Measurements from ENCODE around the gene RPL11. TPM values are rescaled to one million over a fixed set of nuclear protein-coding genes. Genes with fewer than 3 reads are reported as not detected.

The RPL11 gene
- polyA plus RNA-seq, 6 donors from 2014 or later, result 1,123 to 1,541 (median 1,429) TPM

- DNase-seq (no peak), ATAC-seq (ENCODE audit: low read depth in 2 of 2) (no peak)
- H3K4me3 Mint-ChIP-seq, result peak overlapping the region in 4 of 8 donors; percentile 29 to 96 (median 78)
- H3K36me3 Mint-ChIP-seq, result peaks cover 30 to 33% of the 10 kb centered on the region in 2 donors
- H3K27ac Mint-ChIP-seq, result peak overlapping the region in 4 of 6 donors; percentile 8 to 89 (median 52)
- H3K9me3 Mint-ChIP-seq, result no peaks in the 10 kb centered on the region
- H3K27me3 Mint-ChIP-seq, result no peaks in the 10 kb centered on the region
- H3K4me1 Mint-ChIP-seq, result peaks cover 37 to 70% (median 57%) of the 10 kb centered on the region in 3 donors
Measured at GRCh38 chr1:23694371-23694770, 2.8 kb downstream of the RPL11 start.

GRCh38 chr1:23695667-23696066 lies 4.1 kb downstream of the RPL11 start:
- peaks cover 37 to 38% of the 10 kb centered on the region in 2 donors for H3K36me3 Mint-ChIP-seq
- peak overlapping the region in 1 of 8 donors; percentile 41 for H3K4me3 Mint-ChIP-seq
- H3K27me3 Mint-ChIP-seq, result no peaks in the 10 kb centered on the region
- H3K27ac Mint-ChIP-seq, result peak overlapping the region in 3 of 6 donors; percentile 35 to 97 (median 89)
- DNase-seq (no peak), ATAC-seq (ENCODE audit: low read depth in 2 of 2) (no peak)
- no peaks in the 10 kb centered on the region for H3K9me3 Mint-ChIP-seq
- H3K4me1 Mint-ChIP-seq, result peaks cover 45 to 75% (median 65%) of the 10 kb centered on the region in 3 donors

- Mint-ChIP-seq H3K27me3 (no peaks in the 10 kb centered on the region), H3K27ac (no peak overlapping the region), H3K4me3 (peak overlapping the region in 1 of 8 donors; percentile 25), H3K9me3 (no peaks in the 10 kb centered on the region), H3K4me1 (peaks cover 48 to 80% (median 72%) of the 10 kb centered on the region in 3 donors), H3K36me3 (peaks cover 37 to 41% of the 10 kb centered on the region in 2 donors)
- ATAC-seq (ENCODE audit: low read depth in 2 of 2), result no peak
- DNase-seq, result no peak
Measured at GRCh38 chr1:23696335-23696989, 4.9 kb downstream of the RPL11 start.

- no peaks in the 10 kb centered on the region for H3K27me3 Mint-ChIP-seq
- peak overlapping the region in 1 of 8 donors; percentile 51 for H3K4me3 Mint-ChIP-seq
- peaks cover 31 to 42% of the 10 kb centered on the region in 2 donors for H3K36me3 Mint-ChIP-seq
- H3K27ac Mint-ChIP-seq, result peak overlapping the region in 1 of 6 donors; percentile 15
- ATAC-seq (ENCODE audit: low read depth in 2 of 2) (no peak), DNase-seq (no peak)
- no peaks in the 10 kb centered on the region for H3K9me3 Mint-ChIP-seq
- H3K4me1 Mint-ChIP-seq, result peaks cover 33 to 61% (median 53%) of the 10 kb centered on the region in 3 donors
Measured at GRCh38 chr1:23698466-23698865, 6.9 kb downstream of the RPL11 start.

GRCh38 chr1:23699280-23700179 lies 7.9 kb downstream of the RPL11 start:
- ATAC-seq (ENCODE audit: low read depth in 2 of 2), result no peak
- Mint-ChIP-seq H3K4me1 (peaks cover 25 to 50% (median 43%) of the 10 kb centered on the region in 3 donors), H3K9me3 (no peaks in the 10 kb centered on the region), H3K27ac (peak overlapping the region in 2 of 6 donors; percentile 29 to 49), H3K27me3 (no peaks in the 10 kb centered on the region), H3K4me3 (no peak overlapping the region), H3K36me3 (peaks cover 21 to 37% of the 10 kb centered on the region in 2 donors)
- DNase-seq, result no peak

GRCh38 chr1:23701310-23701709 lies 9.7 kb downstream of the RPL11 start:
- Mint-ChIP-seq H3K4me3 (no peak overlapping the region), H3K9me3 (no peaks in the 10 kb centered on the region), H3K27ac (peak overlapping the region in 1 of 6 donors; percentile 41), H3K36me3 (peaks cover 8 to 30% of the 10 kb centered on the region in 2 donors), H3K27me3 (no peaks in the 10 kb centered on the region), H3K4me1 (peaks cover 11 to 33% (median 25%) of the 10 kb centered on the region in 3 donors)
- ATAC-seq (ENCODE audit: low read depth in 2 of 2) (no peak), DNase-seq (no peak)

GRCh38 chr1:23701996-23702395 lies 10.4 kb downstream of the RPL11 start:
- H3K4me3 Mint-ChIP-seq, result no peak overlapping the region
- no peak for ATAC-seq (ENCODE audit: low read depth in 2 of 2)
- no peak overlapping the region for H3K27ac Mint-ChIP-seq
- H3K36me3 Mint-ChIP-seq, result peaks cover 8 to 25% of the 10 kb centered on the region in 2 donors
- no peak for DNase-seq
- H3K4me1 Mint-ChIP-seq, result peaks cover 11 to 28% (median 18%) of the 10 kb centered on the region in 3 donors
- no peaks in the 10 kb centered on the region for H3K27me3 Mint-ChIP-seq
- no peaks in the 10 kb centered on the region for H3K9me3 Mint-ChIP-seq

GRCh38 chr1:23704834-23705495 lies 13.4 kb downstream of the RPL11 start:
- DNase-seq (no peak), ATAC-seq (ENCODE audit: low read depth in 2 of 2) (no peak)
- no peaks in the 10 kb centered on the region for H3K9me3 Mint-ChIP-seq
- H3K27ac Mint-ChIP-seq, result peak overlapping the region in 1 of 6 donors; percentile 20
- H3K4me3 Mint-ChIP-seq, result no peak overlapping the region
- H3K27me3 Mint-ChIP-seq, result no peaks in the 10 kb centered on the region
- H3K4me1 Mint-ChIP-seq, result peaks cover 13 to 23% (median 14%) of the 10 kb centered on the region in 3 donors
- H3K36me3 Mint-ChIP-seq, result peaks cover 6 to 8% of the 10 kb centered on the region in 2 donors

GRCh38 chr1:23709229-23709628 lies 17.6 kb downstream of the RPL11 start:
- H3K27me3 Mint-ChIP-seq, result no peaks in the 10 kb centered on the region
- H3K36me3 Mint-ChIP-seq, result peaks cover 0 to 3% of the 10 kb centered on the region in 2 donors
- H3K27ac Mint-ChIP-seq, result peak overlapping the region in 2 of 6 donors; percentile 11 to 88
- no peak for ATAC-seq (ENCODE audit: low read depth in 2 of 2)
- H3K4me3 Mint-ChIP-seq, result no peak overlapping the region
- no peaks in the 10 kb centered on the region for H3K9me3 Mint-ChIP-seq
- peaks cover 0 to 16% (median 8%) of the 10 kb centered on the region in 3 donors for H3K4me1 Mint-ChIP-seq
- no peak for DNase-seq

- H3K36me3 Mint-ChIP-seq, result no peaks in the 10 kb centered on the region
- peak in 1 of 2 donors; percentile 35 for ATAC-seq (ENCODE audit: low read depth in 2 of 2)
- H3K27ac Mint-ChIP-seq, result peak overlapping the region in 1 of 6 donors; percentile 54
- no peak for DNase-seq
- H3K9me3 Mint-ChIP-seq, result no peaks in the 10 kb centered on the region
- H3K27me3 Mint-ChIP-seq, result no peaks in the 10 kb centered on the region
- H3K4me1 Mint-ChIP-seq, result peaks cover 15 to 29% (median 18%) of the 10 kb centered on the region in 3 donors
- no peak overlapping the region for H3K4me3 Mint-ChIP-seq
Measured at GRCh38 chr1:23718482-23718881, 26.9 kb downstream of the RPL11 start.

GRCh38 chr1:23719162-23719820 lies 27.7 kb downstream of the RPL11 start:
- DNase-seq, result no peak
- Mint-ChIP-seq H3K9me3 (no peaks in the 10 kb centered on the region), H3K27me3 (no peaks in the 10 kb centered on the region), H3K36me3 (no peaks in the 10 kb centered on the region), H3K4me1 (peaks cover 19 to 35% (median 23%) of the 10 kb centered on the region in 3 donors), H3K27ac (no peak overlapping the region), H3K4me3 (no peak overlapping the region)
- no peak for ATAC-seq (ENCODE audit: low read depth in 2 of 2)

- H3K4me1 Mint-ChIP-seq, result peaks cover 19 to 41% (median 23%) of the 10 kb centered on the region in 3 donors
- H3K27ac Mint-ChIP-seq, result peak overlapping the region in 2 of 6 donors; percentile 47 to 71
- no peak for DNase-seq
- H3K36me3 Mint-ChIP-seq, result no peaks in the 10 kb centered on the region
- H3K9me3 Mint-ChIP-seq, result no peaks in the 10 kb centered on the region
- no peaks in the 10 kb centered on the region for H3K27me3 Mint-ChIP-seq
- peak overlapping the region in 3 of 8 donors; percentile 27 to 85 (median 44) for H3K4me3 Mint-ChIP-seq
- ATAC-seq (ENCODE audit: low read depth in 2 of 2), result peak; percentile 15 to 52
Measured at GRCh38 chr1:23720256-23720995, 28.8 kb downstream of the RPL11 start.
